Karpas-422 (cell line): Measurements from ENCODE around the gene TMPRSS2. TPM values are rescaled to one million over a fixed set of nuclear protein-coding genes. Genes with fewer than 3 reads are reported as not detected.

ENCODE experiments used
- DNase-seq: peaks from one replicate; pipeline ENCODE4 v3.0.0-alpha.2; 2015
- H2AFZ ChIP-seq: fragments of 200-600 bp; sonication (generic); 2 replicates; pipeline ENCODE4 v1.6.1; 2014; ENCODE audit warnings: antibody characterized with exemption, low read length, mixed read lengths
- H3K27ac ChIP-seq: fragments of 200-600 bp; sonication (generic); 2 replicates; pipeline ENCODE4 v1.5.1; 2014; ENCODE audit warnings: mild to moderate bottlenecking, low read length, moderate library complexity
- H3K27me3 ChIP-seq: fragments of 200-600 bp; sonication (generic); 2 replicates; pipeline ENCODE4 v1.6.1; 2014; ENCODE audit warnings: low read length, mixed read lengths
- H3K36me3 ChIP-seq: fragments of 200-600 bp; sonication (generic); 2 replicates; pipeline ENCODE4 v1.6.1; 2014; ENCODE audit warnings: low read length, mixed read lengths; ENCODE audit not compliant: insufficient read depth
- H3K4me1 ChIP-seq: fragments of 200-600 bp; sonication (generic); 2 replicates; pipeline ENCODE4 v1.6.1; 2014; ENCODE audit warnings: mild to moderate bottlenecking, low read length, mixed read lengths
- H3K4me2 ChIP-seq: fragments of 200-600 bp; sonication (generic); 2 replicates; pipeline ENCODE4 v1.6.1; 2014; ENCODE audit warnings: low read length, low read depth, mild to moderate bottlenecking; ENCODE audit not compliant: poor library complexity, severe bottlenecking
- H3K4me3 ChIP-seq: fragments of 200-600 bp; sonication (generic); 2 replicates; pipeline ENCODE4 v1.5.1; 2014; ENCODE audit warnings: mild to moderate bottlenecking, antibody characterized with exemption, low read length, mixed read lengths
- H3K79me2 ChIP-seq: fragments of 200-600 bp; sonication (generic); 2 replicates; pipeline ENCODE4 v1.6.1; 2014; ENCODE audit warnings: mild to moderate bottlenecking, low read length, mixed read lengths
- H3K9ac ChIP-seq: fragments of 200-600 bp; sonication (generic); 2 replicates; pipeline ENCODE4 v1.6.0; 2014; ENCODE audit warnings: low read length
- H3K9me2 ChIP-seq: fragments of 200-600 bp; sonication (generic), shearing (Covaris generic); replicated peaks from 2 replicates; pipeline ENCODE4 v1.6.0; 2014; ENCODE audit warnings: mild to moderate bottlenecking, low read length, moderate library complexity; ENCODE audit not compliant: insufficient read depth
- H3K9me3 ChIP-seq: fragments of 300-700, 200-600 bp; sonication (generic); 2 replicates; pipeline ENCODE4 v1.6.1; 2014; ENCODE audit warnings: low read length, mixed read lengths
- H4K20me1 ChIP-seq: fragments of 200-600 bp; sonication (generic); 2 replicates; pipeline ENCODE4 v1.6.1; 2014; ENCODE audit warnings: mild to moderate bottlenecking, antibody characterized with exemption, low read length, low read depth; ENCODE audit not compliant: insufficient read depth
- total RNA-seq: library from RNA; depleted of rRNA; stranded (reverse); fragments of >200 nt; shearing (Covaris generic); gene quantifications from 2 replicates; pipeline ENCODE4 v1.2.3, GENCODE V29; 2014; ENCODE audit warnings: low replicate concordance

Gene TMPRSS2
- total RNA-seq, 1 experiment from 2014 or later: not detected

GRCh38 chr21:41482301-41482700 lies 25.7 kb downstream of the TMPRSS2 start:
- DNase-seq: no peak
- Histone ChIP-seq H4K20me1 (0 out of 2 replicates have a peak, but pooled peaks cover 3% of the 10 kb centered on the region), H3K4me1 (no peaks in the 10 kb centered on the region), H3K79me2 (no peaks in the 10 kb centered on the region), H3K4me3 (no peak overlapping the region), H3K4me2 (no peak overlapping the region), H3K9ac (no peak overlapping the region), H3K27ac (no peak overlapping the region), H3K27me3 (no peaks in the 10 kb centered on the region), H3K9me2 (no peaks in the 10 kb centered on the region), H2AFZ (no peak overlapping the region), H3K36me3 (no peaks in the 10 kb centered on the region), H3K9me3 (no peaks in the 10 kb centered on the region)

- Histone ChIP-seq H4K20me1 (0 out of 2 replicates have a peak, but pooled peaks cover 3% of the 10 kb centered on the region), H3K27ac (no peak overlapping the region)
Observed at GRCh38 chr21:41481191-41481590, 26.8 kb downstream of the TMPRSS2 start.

DNA sequence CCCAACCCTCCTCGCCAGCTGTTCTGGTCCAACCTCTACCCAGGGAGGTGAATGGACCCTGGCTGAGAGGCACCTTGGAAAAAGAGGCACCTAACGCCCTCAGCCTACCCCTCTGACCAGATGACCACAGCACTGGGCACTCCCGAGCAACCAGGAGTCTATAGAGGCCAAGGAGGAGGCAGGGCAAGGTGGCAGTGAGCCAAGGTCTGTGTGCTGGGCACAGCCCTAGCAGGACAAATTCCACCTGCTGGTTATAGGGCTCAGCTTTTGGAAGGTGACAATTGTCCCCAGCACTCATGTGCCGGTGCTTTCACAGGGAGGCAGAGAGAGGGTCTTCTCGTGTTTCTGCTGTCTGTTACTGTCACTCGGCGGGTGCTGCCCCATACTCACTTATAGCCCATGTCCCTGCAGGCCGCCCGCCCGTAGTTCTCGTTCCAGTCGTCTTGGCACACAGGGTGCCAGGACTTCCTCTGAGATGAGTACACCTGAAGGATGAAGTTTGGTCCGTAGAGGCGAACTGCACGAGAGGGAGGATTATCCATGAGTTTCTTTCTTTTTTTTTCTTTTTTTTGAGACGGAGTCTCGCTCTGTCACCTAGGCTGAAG lies 27.8 kb downstream of the TMPRSS2 start:
- no peaks in the 10 kb centered on the region for H3K9me2 ChIP-seq

More at GRCh38 chr21:41481191-41481590, 26.8 kb downstream of the TMPRSS2 start:
- Histone ChIP-seq H3K4me2 (no peak overlapping the region), H3K9me2 (no peaks in the 10 kb centered on the region), H2AFZ (no peak overlapping the region), H3K4me3 (no peak overlapping the region), H3K36me3 (no peaks in the 10 kb centered on the region), H3K27me3 (no peaks in the 10 kb centered on the region), H3K9ac (no peak overlapping the region), H3K4me1 (no peaks in the 10 kb centered on the region), H3K9me3 (no peaks in the 10 kb centered on the region), H3K79me2 (no peaks in the 10 kb centered on the region)
- DNase-seq: no peak

DNA sequence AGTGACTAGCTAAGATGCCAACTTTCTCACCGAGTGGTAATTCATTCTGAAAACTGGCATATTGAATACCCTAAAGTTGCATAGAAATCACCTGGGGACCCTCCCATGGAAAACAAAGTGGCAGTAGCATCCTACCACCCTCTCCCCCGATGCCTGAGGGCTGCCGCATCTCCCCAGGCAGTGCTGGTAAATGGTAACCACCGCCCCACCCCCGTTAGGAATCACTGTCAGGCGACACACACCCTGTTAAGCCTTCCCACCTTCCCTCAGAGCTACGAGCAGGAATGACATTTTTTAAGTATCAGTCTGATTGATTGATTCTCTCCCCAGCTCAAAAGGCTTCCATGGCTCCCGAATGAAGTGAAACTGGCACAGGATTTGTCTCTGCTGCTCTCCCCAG lies 28.3 kb downstream of the TMPRSS2 start:
- Histone ChIP-seq H3K27me3 (no peaks in the 10 kb centered on the region), H3K27ac (no peak overlapping the region), H3K36me3 (no peaks in the 10 kb centered on the region), H3K9ac (no peak overlapping the region), H3K4me1 (no peaks in the 10 kb centered on the region), H4K20me1 (0 out of 2 replicates have a peak, but pooled peaks cover 3% of the 10 kb centered on the region), H2AFZ (no peak overlapping the region), H3K4me3 (no peak overlapping the region), H3K79me2 (no peaks in the 10 kb centered on the region), H3K4me2 (no peak overlapping the region), H3K9me3 (no peaks in the 10 kb centered on the region), H3K9me2 (no peaks in the 10 kb centered on the region)
- no peak for DNase-seq

More for the DNA sequence above, 27.8 kb downstream of the TMPRSS2 start:
- no peak for DNase-seq
- Histone ChIP-seq H4K20me1 (0 out of 2 replicates have a peak, but pooled peaks cover 3% of the 10 kb centered on the region), H3K4me1 (no peaks in the 10 kb centered on the region), H3K36me3 (no peaks in the 10 kb centered on the region), H3K27ac (no peak overlapping the region), H3K4me3 (no peak overlapping the region), H2AFZ (no peak overlapping the region), H3K9me3 (no peaks in the 10 kb centered on the region), H3K4me2 (no peak overlapping the region), H3K9ac (no peak overlapping the region), H3K79me2 (no peaks in the 10 kb centered on the region), H3K27me3 (no peaks in the 10 kb centered on the region)

DNA sequence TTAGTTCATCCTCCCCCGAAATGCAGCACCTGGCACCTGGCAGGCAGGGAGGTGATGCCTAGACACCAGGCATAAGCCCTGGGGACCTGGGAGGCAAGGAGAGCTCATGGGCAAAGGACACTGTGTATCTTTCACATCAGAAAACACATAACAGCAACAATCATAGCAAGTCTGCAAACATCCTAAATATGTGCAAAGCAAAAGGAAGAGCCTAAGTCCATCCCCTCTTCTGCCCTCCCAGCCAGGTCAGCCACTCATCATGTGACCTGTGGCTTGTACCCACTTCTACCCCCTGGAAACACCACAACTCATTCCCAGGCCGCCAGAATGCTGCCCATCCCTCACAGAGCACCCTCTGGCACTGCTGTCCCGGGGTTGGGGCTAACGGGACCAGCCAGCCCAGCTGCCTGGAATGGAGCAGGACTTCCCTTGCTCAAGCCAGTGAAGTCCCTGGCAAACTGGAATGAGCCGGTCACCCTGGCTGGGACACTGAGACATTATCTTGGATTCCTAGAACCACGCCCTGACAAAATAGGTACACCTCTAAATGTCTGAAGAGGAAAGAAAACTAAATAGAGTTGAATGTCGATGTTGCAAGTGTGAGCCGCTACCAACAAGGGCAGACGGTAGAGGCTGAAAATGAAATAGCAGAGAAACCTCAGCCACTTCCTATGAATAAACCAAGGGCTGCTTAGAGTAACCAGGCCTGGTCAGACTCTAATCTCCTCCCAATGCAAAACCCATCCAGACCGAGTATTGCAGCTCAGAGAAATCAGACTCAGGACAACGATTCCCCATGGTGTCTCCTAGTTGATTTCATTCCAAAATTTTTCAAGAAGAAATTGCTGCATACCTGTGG lies 29.4 kb downstream of the TMPRSS2 start:
- Histone ChIP-seq H3K4me1 (no peaks in the 10 kb centered on the region), H3K27me3 (no peaks in the 10 kb centered on the region), H3K9me3 (no peaks in the 10 kb centered on the region), H3K4me2 (no peak overlapping the region), H3K9me2 (no peaks in the 10 kb centered on the region), H4K20me1 (0 out of 2 replicates have a peak, but pooled peaks cover 3% of the 10 kb centered on the region), H3K9ac (no peak overlapping the region), H3K79me2 (no peaks in the 10 kb centered on the region), H3K27ac (no peak overlapping the region), H3K36me3 (no peaks in the 10 kb centered on the region), H2AFZ (no peak overlapping the region), H3K4me3 (no peak overlapping the region)
- DNase-seq: no peak

DNA sequence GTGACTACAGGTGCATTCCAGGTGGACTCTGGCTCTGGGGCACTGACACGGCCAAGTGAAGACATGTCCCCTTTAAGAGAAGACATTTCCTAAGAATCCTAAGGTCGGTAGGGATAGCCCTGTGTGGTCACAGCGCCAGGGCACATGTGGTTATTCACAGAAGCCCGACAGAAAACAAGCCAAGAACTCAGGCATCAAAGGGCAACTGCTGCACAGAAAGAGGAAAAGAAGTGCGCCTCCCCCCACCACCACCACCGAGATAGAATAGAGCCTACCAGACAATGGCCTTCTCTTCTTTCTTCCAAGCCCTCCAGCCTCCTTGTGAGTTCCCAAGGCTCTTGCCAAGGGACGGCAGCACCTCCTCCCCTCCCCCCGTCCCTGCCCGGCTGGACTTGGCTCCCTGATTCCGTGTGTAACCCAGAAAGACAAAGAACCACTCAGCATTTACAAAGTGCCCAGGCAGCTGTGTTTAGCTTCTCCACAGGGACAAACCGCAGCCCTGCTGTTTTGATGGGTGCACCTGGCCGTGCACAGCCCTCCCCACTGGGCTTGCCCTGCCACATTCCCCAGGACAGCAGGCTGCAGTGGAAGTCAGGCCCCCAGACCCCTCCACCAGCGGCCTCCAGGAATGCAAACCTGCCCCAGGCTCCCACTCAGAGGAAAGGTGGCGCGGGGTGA lies 30.2 kb downstream of the TMPRSS2 start:
- DNase-seq: no peak
- 0 out of 2 replicates have a peak, but pooled peaks cover 3% of the 10 kb centered on the region for H4K20me1 ChIP-seq
- H2AFZ ChIP-seq: no peak overlapping the region
- H3K9me2 ChIP-seq: no peaks in the 10 kb centered on the region
- H3K4me2 ChIP-seq: no peak overlapping the region
- H3K36me3 ChIP-seq: no peaks in the 10 kb centered on the region
- no peaks in the 10 kb centered on the region for H3K79me2 ChIP-seq
- H3K4me3 ChIP-seq: no peak overlapping the region
- H3K4me1 ChIP-seq: no peaks in the 10 kb centered on the region
- H3K27me3 ChIP-seq: no peaks in the 10 kb centered on the region
- H3K9me3 ChIP-seq: no peaks in the 10 kb centered on the region
- no peak overlapping the region for H3K9ac ChIP-seq
- no peak overlapping the region for H3K27ac ChIP-seq

DNA sequence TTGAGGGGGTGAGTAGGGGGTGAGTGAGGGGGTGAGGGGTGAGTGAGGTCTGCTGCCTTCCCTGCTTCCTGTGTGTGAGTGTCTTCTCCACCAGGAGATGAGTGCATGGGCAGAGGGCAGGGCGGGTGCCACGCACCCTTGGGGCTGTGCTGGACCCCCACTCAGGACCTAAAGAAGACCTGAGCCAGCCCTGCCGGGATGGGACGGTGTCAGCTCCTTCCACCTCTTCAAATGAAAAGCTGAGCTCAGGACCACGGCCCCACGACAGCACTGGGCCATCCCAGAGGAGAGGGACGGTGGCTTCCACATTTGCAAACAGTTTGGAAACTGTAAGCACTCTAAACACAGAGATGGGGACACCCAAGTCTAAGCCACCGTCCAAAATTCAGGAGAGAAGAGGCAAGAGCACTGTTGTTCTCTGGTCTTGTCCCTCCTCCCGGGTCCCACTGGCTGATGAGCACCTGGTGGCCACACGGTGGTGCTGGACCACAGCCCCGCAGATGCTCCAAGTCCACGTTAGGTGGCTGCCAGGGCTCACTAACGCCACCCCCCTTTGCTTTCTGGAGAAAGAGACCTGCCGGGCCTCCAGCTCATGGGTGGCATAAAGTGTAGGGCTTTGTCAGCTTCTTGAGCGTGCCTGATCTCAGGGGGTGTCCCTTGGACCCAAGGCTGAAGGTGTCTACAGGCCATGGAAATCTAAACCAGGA lies 32.1 kb downstream of the TMPRSS2 start:
- DNase-seq: no peak
- Histone ChIP-seq H3K9ac (no peak overlapping the region), H4K20me1 (0 out of 2 replicates have a peak, but pooled peaks cover 3% of the 10 kb centered on the region), H3K27me3 (no peaks in the 10 kb centered on the region), H3K4me3 (no peak overlapping the region), H3K9me2 (no peaks in the 10 kb centered on the region), H3K4me2 (no peak overlapping the region), H3K9me3 (no peaks in the 10 kb centered on the region), H3K79me2 (no peaks in the 10 kb centered on the region), H2AFZ (no peak overlapping the region), H3K4me1 (no peaks in the 10 kb centered on the region), H3K36me3 (no peaks in the 10 kb centered on the region), H3K27ac (no peak overlapping the region)
